Measurements from ENCODE around the gene PHKB. TPM values are rescaled to one million over a fixed set of nuclear protein-coding genes. Genes with fewer than 3 reads are reported as not detected.
"Not testable (repeated sequence)": the region's sequence is repeated elsewhere in the genome, so short reads cannot be mapped to it uniquely, and the experiment has no call there.

The PHKB gene
- total RNA-seq, 2 donors from 2014 or later, result 22.4 to 28.6 TPM

DNA sequence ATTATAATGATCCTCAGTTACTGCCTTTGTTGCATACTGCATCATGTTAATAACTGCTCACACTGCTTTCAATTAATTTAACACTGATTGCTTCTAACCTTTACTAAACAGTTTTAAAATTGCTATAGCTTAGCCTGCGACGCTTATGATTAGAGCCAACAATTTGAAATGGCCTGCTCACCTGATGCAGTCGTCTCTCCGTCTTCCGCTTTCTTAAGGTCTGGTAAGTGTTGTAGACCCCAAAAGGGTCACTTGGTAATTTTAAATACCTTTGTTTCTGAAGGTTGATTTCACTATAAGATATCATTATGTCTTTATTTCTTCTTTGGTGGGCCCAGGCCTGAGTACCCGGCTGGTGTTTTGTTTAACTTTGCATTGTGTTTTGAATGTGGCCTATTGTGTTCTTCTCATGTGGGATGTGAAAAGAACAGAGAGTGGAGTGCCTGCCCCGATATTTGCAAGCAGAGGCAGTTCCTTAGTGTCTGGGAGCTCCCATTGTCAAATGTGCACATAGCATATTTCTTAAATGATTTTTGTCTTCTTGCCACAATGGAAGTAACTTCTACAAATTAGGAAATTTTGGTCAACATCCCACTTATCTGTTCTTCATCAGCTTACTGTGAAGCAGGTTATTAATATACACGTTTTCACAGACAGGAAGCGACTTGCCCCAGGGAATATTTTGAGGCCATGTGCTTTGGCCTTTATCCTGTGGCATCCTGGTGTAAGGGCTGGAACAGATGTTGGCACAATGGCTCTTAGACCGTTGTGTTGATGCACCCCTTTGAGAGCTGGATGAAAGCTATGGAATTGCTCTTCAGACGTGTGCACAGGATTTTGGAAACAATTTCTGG lies 2.9 kb downstream of the PHKB start:
- no peak for DNase-seq (ENCODE audit: low spot score in 2 of 2)
- ATAC-seq, result no peak
- Mint-ChIP-seq H3K36me3 (peaks cover 10 to 17% of the 10 kb centered on the region in 2 donors), H3K9me3 (no peaks in the 10 kb centered on the region), H3K27ac (no peak overlapping the region)

DNA sequence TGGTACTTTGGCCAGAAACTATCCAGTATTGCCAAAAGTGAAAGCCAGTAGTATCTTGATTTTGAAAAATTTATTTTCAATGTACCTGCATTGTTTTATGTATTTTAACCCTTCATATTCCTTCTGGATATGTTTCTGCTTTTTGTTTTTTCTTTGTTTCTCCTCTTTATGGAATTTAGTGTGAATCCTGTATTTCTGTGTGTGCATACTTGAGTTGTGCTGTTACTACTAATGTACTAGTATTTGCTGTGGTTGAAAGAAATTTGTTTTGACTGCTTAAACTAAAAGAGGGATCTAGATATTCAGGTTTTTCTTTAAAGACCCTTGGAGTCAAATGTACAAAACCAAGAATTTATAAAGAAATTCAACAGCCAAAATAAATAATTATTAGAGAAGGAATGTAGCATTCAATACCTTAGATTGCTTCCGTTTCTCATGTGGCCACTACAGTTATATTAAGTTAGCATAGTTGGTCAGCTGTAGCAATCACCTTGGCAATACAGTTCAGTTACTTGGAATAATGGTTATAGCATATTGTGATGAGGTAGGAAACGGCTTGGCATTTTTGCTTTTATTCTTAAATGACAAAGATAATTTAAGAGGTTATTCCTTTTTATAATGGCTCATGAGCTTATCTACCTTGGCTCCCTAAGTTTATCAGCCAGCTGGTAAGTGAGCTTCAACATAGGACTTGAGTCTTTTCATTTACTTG lies 4.9 kb downstream of the PHKB start:
- DNase-seq (ENCODE audit: low spot score in 2 of 2), result no peak

DNA sequence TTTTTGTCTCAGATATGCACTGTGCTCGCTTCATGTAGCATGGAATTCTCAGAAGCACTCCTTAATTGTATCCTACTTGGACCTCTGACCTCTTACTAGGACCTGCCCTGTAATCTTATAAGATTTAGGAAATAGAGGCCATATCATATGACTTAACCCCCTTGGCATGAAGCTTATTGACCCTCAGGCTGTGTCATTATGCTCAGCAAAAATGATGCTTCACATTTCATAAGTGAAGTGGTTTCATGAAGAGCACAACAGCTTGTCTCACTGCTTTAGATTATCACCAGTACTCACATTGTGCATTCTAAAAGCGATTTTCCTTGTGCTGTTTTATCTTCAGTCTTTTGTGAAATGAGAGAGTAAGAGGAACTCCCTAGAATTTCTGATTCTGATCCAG lies 6.4 kb downstream of the PHKB start:
- H3K9me3 Mint-ChIP-seq, result no peaks in the 10 kb centered on the region
- ATAC-seq (no peak), DNase-seq (ENCODE audit: low spot score in 2 of 2) (no peak)
- no peak overlapping the region for H3K27ac Mint-ChIP-seq
- H3K36me3 Mint-ChIP-seq, result peaks cover 0 to 7% of the 10 kb centered on the region in 2 donors

More for the DNA sequence above, 4.9 kb downstream of the PHKB start:
- Mint-ChIP-seq H3K9me3 (no peaks in the 10 kb centered on the region), H3K27ac (no peak overlapping the region), H3K36me3 (peaks cover 5 to 8% of the 10 kb centered on the region in 2 donors)
- no peak for ATAC-seq

DNA sequence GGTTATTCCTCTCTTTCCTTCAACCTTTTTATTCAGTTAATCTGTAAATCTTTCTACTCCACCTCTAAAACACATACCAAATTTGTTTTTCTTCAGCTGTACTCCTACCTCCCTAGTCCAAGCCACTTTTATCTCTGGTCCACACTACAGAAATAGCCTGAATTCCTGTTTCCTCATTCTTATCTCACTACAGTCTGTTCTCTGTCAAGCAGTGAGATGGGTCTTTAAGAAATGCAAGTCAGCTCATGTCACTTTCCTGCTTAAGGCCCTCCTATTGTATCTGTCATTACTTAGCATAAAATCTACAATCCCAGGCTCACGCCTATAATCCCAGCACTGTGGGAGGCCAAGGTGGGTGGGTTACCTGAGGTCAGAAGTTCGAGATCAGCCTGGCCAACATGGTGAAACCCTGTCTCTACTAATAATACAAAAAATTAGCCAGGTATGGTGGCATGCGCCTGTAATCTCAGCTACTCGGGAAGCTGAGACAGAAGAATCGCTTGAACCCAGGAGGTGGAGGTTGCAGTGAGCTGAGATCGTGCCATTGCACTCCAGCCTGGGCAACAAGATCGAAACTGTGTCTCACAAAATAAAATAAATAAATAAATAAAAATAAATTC lies 7.0 kb downstream of the PHKB start:
- not testable (repeated sequence) for H3K27ac Mint-ChIP-seq; H3K36me3 Mint-ChIP-seq; DNase-seq (ENCODE audit: low spot score in 2 of 2); ATAC-seq; H3K9me3 Mint-ChIP-seq

DNA sequence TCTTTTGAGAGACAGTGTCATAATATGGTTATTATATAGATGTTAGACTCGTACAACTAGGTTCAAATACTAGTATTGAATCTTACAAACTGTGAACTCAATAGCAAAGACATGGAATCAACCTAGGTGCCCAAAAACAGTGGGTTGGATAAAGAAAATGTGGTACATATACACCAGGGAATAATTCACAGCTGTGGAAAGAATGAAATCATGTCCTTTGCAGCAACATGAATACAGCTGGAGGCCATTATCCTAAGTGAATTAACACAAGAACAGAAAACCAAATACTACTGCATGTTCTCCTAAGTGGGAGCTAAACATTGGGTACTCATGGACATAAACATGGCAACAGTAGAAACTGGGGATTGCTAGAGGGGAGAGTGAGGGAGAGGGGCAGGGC lies 8.1 kb downstream of the PHKB start:
- Mint-ChIP-seq H3K36me3 (peaks cover 0 to 7% of the 10 kb centered on the region in 2 donors), H3K9me3 (no peaks in the 10 kb centered on the region), H3K27ac (no peak overlapping the region)
- DNase-seq (ENCODE audit: low spot score in 2 of 2), result no peak
- ATAC-seq, result no peak

DNA sequence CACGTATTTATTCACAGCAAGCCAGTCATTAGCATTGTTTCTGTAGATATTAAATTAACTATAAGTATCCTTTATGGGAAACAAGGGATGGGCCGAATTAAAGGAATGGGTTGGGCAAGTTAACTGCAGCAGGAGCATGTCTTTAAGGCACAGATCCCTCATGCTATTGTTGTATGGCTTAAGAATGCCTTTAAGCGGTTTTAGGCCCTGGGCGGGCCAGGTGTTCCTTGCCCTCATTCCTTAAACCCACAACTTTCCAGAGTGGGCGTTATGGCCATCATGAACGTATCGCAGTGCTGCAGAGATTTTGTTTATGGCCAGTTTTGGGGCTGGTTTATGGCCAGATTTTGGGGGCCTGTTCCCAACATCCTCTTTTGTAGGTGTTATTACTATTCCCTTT lies 9.1 kb downstream of the PHKB start:
- DNase-seq (ENCODE audit: low spot score in 2 of 2), result no peak
- Mint-ChIP-seq H3K27ac (no peak overlapping the region), H3K9me3 (no peaks in the 10 kb centered on the region), H3K36me3 (peaks cover 0 to 7% of the 10 kb centered on the region in 2 donors)
- ATAC-seq, result no peak

DNA sequence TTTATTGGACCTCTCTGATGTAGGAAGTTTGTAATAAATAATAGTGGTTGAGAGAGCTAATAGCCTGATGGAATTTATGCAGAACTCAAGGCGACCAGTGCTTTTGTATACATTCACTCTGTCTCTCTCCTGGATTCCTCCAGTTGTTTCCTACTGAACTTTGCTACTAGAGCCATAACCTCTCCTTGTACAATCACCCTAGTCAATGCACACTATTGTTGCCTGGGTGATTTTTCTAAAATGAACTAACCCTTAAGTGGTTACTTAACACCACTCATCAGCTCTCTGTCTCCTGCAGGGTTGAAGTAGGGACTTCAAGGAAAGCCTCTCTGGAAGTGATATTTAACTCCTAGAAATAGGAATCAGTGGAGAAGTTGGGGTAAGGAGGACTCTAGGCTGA lies 9.7 kb downstream of the PHKB start:
- ATAC-seq (no peak), DNase-seq (ENCODE audit: low spot score in 2 of 2) (no peak)
- H3K9me3 Mint-ChIP-seq, result no peaks in the 10 kb centered on the region
- H3K27ac Mint-ChIP-seq, result no peak overlapping the region
- peaks cover 0 to 7% of the 10 kb centered on the region in 2 donors for H3K36me3 Mint-ChIP-seq

DNA sequence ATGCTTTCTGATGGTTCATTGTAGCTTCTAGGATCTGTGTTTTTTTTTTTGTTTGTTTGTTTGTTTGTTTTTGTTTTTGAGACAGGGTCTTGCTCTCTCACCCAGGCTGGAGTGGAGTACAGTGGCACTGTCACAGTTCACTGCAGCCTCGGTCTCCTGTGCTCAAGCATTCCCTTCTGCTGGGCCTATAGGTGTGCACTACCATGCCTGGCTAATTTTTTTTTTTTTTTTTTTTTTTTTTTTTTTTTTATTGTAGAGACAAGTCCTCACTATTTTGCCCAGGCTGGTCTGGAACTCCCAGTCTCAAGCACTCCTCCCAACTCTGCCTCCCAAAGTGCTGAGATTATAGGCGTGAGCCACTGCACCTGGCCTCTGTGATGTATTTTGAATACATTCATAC lies 11.9 kb downstream of the PHKB start:
- ATAC-seq; DNase-seq (ENCODE audit: low spot score in 2 of 2); H3K9me3 Mint-ChIP-seq; H3K36me3 Mint-ChIP-seq; H3K27ac Mint-ChIP-seq: not testable (repeated sequence)

DNA sequence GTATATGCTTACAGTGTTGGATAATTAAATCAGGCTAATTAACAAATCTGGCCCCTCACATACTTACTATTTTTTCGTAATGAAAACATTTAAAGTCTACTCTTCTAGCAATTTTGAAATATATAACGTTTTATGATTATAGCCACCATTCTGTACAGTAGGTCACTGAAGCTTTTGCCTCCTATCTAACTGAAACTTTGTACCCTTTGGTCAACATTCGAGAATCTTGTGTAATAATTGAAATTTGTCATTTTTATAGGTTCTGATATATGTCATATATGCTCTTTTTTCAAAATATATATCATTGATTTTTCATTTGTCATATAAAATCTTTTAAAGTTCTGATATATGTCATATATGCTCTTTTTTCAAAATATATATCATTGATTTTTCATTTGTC lies 12.7 kb downstream of the PHKB start:
- H3K9me3 Mint-ChIP-seq, result no peaks in the 10 kb centered on the region
- ATAC-seq, result no peak
- no peak overlapping the region for H3K27ac Mint-ChIP-seq
- DNase-seq (ENCODE audit: low spot score in 2 of 2), result no peak
- H3K36me3 Mint-ChIP-seq, result peaks cover 0 to 7% of the 10 kb centered on the region in 2 donors

DNA sequence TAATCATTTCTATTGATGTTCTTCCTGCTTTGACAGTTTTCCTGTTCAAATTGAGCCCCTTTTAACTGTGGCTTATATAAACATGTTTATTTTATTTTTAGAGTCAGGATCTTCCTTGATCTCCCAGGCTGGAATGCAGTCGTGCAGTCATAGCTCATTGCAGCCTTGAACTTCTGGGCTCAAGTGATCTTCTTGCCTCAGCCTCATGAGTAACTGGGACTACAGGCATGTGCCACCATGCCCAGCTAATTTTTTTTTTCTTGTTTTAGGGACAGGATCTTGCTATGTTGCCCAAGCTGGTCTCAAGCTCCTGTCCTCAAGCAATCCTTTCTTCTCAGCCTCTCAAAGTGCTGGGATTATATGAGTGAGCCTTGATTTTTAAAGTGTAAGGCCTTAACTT lies 14.7 kb downstream of the PHKB start:
- peaks cover 0 to 3% of the 10 kb centered on the region in 2 donors for H3K9me3 Mint-ChIP-seq
- ATAC-seq (no peak), DNase-seq (ENCODE audit: low spot score in 2 of 2) (no peak)
- H3K27ac Mint-ChIP-seq, result no peak overlapping the region
- H3K36me3 Mint-ChIP-seq, result peaks cover 4 to 13% of the 10 kb centered on the region in 2 donors

DNA sequence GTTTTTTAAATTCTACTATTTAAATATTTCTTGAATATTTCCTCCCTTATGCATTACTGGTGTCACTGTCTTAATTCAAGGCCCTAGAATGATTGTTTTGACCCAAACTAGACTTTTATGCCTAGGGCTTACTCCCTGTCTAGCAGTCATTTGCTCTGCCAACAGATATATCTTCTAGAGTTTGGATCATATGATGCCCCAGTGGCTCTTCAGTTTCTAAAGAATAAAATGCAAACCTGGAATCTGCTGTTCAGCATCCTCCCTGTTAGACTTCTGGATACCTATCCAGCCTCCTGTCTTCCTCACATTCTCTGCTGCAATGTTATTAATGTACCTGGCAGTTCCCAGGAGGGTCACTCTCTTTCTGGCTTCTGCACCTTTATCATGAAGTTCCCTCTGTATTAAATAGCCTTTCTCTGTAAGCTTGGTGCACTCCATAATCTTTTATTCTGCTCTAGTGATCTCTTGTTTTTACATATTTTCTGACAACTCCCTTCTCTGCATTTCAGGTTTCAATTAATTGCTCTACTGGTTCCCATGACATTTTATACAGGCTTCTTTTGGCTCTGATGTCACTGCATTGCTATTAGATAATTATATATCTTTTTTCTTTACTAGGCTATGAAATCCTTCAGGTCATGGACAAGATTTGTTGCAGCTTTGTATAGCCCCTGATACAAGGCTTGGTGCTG lies 15.7 kb downstream of the PHKB start:
- peaks cover 0 to 3% of the 10 kb centered on the region in 2 donors for H3K9me3 Mint-ChIP-seq
- H3K36me3 Mint-ChIP-seq, result peaks cover 4 to 7% of the 10 kb centered on the region in 2 donors
- no peak overlapping the region for H3K27ac Mint-ChIP-seq
- DNase-seq (ENCODE audit: low spot score in 2 of 2) (no peak), ATAC-seq (no peak)

DNA sequence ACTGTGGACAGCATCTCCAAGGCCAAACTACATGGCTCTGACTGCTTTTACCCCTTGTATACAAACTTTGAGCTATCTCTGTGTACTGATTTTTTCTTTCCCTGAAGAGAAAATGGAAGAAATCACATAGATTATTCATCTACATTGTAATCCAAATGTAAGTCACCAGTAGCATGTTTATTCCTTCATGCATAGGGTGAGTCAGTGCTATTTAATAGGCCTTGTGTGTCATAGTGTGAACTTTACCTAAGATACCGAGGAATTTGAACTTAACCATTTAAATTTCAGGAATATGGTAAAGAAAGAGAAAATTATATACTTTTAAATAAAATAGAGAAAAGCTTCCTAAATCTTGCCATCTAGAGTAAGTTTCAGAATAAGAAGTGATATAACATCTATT lies 16.5 kb downstream of the PHKB start:
- no peak for ATAC-seq
- peaks cover 4 to 7% of the 10 kb centered on the region in 2 donors for H3K36me3 Mint-ChIP-seq
- H3K9me3 Mint-ChIP-seq, result peaks cover 0 to 3% of the 10 kb centered on the region in 2 donors
- no peak overlapping the region for H3K27ac Mint-ChIP-seq
- DNase-seq (ENCODE audit: low spot score in 2 of 2), result no peak

DNA sequence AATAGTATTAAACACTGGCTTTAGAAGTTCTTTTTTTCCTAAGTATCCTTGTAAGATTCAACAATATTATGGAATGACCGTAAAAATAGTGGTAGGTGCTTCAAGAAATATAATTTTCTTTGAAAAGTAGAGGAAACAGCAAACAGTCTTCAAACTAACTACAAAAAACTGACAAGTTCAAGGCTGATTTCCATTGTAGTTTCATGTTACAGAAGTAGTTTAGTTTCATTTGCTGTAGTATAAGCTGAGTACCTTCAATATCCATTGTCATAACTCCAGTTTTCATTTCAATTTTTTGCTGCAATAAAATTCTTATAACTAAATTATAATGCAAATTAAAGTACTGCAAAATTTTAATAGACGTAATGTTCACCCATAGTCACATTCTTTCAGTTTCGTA lies 19.3 kb downstream of the PHKB start:
- peaks cover 4 to 7% of the 10 kb centered on the region in 2 donors for H3K36me3 Mint-ChIP-seq
- DNase-seq (ENCODE audit: low spot score in 2 of 2) (no peak), ATAC-seq (no peak)
- H3K27ac Mint-ChIP-seq, result peak overlapping the region in 1 of 2 donors; percentile 22
- H3K9me3 Mint-ChIP-seq, result peaks cover 0 to 3% of the 10 kb centered on the region in 2 donors

DNA sequence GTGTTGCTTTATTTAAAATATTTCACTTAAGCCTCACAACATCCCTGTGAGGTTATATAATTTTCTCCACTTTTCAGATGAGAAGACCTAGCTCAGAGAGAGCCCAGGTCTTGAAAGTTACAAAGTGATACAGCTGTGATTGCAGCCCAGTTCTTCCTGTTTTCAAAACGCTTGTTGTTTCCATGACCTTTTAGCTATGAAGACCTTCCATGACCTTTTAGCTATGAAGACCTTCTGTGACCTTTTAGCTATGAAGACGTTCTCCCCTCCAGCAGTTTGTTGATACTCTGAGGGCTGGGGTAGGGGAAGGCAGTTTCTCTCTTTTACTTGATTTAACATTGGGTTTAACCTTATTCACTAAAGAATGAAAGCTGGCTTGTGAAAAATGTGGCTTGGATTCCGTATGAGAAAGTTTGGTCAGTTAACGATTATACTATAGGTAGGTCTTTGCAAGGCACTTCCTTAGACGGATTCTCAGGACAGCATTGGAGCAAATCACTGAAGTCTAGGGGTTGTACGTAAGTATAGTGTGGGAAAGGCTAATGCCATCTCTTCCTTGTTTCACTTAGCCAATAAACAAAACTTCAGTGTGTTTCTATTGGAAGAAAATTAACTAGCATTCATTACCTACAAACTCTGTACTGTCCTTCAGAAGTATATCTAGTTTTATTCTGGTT lies 20.7 kb downstream of the PHKB start:
- no peak for DNase-seq (ENCODE audit: low spot score in 2 of 2)
- ATAC-seq, result peak in 1 of 2 donors; percentile 72
- Mint-ChIP-seq H3K27ac (peak overlapping the region in 1 of 2 donors; percentile 78), H3K36me3 (peaks cover 7 to 8% of the 10 kb centered on the region in 2 donors), H3K9me3 (peaks cover 0 to 3% of the 10 kb centered on the region in 2 donors)

DNA sequence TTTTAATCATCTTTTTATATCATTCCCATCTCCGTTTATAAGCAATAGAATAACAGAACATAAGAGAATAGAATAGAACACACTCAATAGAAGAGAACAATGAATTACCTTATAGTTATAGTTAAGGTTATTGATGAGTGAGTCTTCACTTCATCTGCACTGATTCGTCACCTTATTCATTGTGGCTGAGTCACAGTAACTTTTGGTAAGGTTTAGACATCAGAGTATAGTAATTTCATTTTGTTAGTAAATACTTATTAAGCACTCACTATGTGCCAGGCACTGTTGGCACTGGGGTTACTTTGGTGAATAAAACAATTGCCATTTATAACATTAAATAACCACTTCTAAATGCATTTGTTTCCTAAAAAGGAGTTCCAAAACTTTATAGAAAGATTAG lies 22.5 kb downstream of the PHKB start:
- peaks cover 7 to 21% of the 10 kb centered on the region in 2 donors for H3K36me3 Mint-ChIP-seq
- DNase-seq (ENCODE audit: low spot score in 2 of 2) (no peak), ATAC-seq (no peak)
- no peak overlapping the region for H3K27ac Mint-ChIP-seq
- H3K9me3 Mint-ChIP-seq, result peaks cover 3 to 4% of the 10 kb centered on the region in 2 donors

DNA sequence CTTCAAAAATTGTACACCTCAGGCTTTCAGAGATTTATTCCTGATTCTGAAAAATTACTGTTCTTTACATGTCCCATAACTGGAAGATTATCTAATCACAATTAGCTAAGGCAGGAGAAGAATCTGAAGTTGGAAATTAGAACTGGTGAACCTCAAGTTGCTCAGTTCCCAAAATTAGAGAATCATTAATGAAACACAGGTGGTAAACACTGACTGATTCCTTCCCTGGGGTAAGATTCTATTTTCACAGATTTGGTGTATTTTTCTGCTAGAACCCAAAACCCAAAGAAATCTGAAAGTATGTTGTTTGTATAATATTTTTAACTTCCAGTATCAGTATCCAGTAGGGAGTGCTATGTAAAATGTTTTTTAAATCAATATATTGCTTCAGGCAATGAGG lies 25.7 kb downstream of the PHKB start:
- no peak overlapping the region for H3K27ac Mint-ChIP-seq
- DNase-seq (ENCODE audit: low spot score in 2 of 2) (no peak), ATAC-seq (no peak)
- peaks cover 10 to 14% of the 10 kb centered on the region in 2 donors for H3K9me3 Mint-ChIP-seq
- peaks cover 28 to 40% of the 10 kb centered on the region in 2 donors for H3K36me3 Mint-ChIP-seq

Measured in activated naive CD4-positive, alpha-beta T cell treated with anti-CD3 and anti-CD28 coated beads, Interleukin-2, amount 50 U/mL, for 72 hours (primary cell).